Measurements from ENCODE around the gene KCNJ12. TPM values are rescaled to one million over a fixed set of nuclear protein-coding genes. Genes with fewer than 3 reads are reported as not detected.

KCNJ12 gene
- total RNA-seq, 4 donors from 2014 or later: 0.51 to 11.8 (median 5.3) TPM

DNA sequence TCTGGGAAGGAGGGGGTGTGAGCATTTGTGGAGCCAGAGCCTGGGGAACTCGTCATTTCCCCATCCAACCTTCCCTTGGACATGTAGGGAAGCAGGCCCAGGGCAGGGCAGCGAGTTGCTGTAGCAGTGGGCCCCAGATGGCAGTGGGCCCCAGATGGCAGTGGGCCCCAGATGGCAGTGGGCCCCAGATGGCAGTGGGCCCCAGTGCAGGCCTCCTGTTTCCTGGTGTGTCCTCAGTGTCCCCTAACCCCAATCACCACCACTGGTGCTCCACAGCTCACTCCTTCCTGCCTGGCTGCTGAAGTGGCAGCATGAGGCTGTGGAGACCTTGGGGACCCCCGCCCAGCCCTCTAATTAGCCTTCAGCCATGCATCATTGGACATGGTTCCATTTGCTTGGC lies 4.5 kb downstream of the KCNJ12 start:
- Histone ChIP-seq H3K27me3 (peaks cover 0 to 4% of the 10 kb centered on the region in 2 donors), H3K9me3 (no peaks in the 10 kb centered on the region), H3K4me3 (no peak overlapping the region), H3K36me3 (no peaks in the 10 kb centered on the region), H3K4me1 (peaks cover 0 to 20% of the 10 kb centered on the region in 2 donors), H3K27ac (no peak overlapping the region)
- DNase-seq: no peak
- no peak for TF ChIP-seq POLR2A (IDR thresholded peaks at IDR 0.05)
- intact Hi-C loops (cut with DNase I; ENCODE audit: low total_unique reads): no loop called here

DNA sequence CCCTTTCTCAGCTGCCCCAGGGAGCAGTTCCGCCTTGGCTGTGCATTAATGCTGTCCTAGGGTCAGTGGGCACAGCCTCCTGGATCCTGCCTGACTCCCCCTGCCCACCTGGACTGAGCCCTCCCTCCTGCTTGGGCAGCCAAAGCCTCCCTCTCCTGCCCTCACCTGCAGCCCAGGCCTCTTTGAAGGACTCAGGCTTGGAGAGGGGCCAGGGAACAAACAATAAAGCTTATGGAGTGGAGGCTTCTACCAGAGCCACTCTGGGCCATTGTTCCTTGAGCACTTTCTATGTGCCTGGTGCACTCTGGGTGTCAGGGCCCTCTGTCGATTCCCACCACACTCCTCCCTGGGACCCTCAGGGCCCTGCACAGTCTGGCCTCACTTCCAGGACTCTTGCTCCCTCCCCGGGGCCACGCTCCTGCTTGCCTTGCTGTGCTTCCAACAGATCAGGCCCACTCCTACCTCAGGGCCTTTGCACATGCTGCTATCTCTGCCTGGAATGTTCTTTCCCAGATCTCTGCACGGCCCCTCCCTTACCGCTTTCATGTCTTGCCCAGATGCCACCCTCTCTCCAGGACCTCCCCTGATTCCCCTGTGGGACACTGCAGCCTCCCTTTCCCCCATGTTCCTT lies 5.0 kb downstream of the KCNJ12 start:
- intact Hi-C loops (cut with DNase I; ENCODE audit: low total_unique reads): no loop called here
- no peaks in the 10 kb centered on the region for H3K9me3 ChIP-seq
- no peak for TF ChIP-seq POLR2A (IDR thresholded peaks at IDR 0.05)
- TF ChIP-seq CTCF (IDR thresholded peaks at IDR 0.05): no peak
- peaks cover 0 to 4% of the 10 kb centered on the region in 2 donors for H3K27me3 ChIP-seq
- no peaks in the 10 kb centered on the region for H3K36me3 ChIP-seq
- peaks cover 0 to 20% of the 10 kb centered on the region in 2 donors for H3K4me1 ChIP-seq
- no peak overlapping the region for H3K4me3 ChIP-seq
- DNase-seq: no peak
- no peak overlapping the region for H3K27ac ChIP-seq

DNA sequence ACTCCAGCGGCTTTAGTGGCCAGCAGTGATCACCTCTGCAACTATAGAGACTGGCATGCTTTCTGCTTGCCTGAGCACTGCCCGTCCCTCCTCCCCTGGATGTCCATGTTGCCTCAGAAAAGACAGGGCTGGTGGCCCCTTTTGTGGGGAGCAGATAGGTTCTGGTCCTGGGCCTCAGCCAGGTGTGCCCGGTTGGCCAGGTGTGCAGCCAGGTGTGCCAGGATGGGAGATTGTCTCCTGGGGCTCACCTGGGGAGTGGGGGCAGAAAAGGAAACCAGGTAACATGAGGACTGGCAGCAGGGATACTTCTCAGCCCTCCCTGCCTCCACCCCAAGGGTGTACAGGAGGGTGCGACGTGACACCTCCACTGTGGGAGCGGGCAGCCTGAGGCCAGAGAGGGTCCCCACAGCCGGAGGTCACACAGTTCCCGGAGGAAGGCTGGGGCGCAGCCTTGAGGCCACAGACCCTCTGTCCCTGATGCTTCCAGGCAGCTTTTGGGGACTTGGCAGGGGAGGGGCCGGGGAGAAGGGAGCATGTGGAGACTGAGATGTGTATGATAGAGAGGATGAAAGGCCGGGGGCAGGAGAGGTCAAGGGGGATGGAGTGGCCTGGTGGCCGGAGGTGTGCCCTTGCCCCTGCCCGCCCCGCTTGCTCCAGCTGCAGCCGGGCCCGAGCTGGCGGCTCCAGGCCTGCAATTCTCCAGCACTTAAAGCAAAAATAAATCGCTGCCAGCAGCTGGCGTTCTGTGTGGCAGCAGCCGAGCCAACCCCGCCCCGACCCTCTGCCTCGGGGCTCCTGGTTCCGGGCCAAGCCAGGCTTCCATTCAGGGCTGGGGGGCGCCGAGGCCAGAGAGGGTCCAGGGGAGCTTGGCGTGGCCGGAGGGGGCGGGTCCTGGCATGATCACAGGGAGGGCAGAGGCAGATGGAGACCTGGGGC lies 6.7 kb downstream of the KCNJ12 start:
- Histone ChIP-seq H3K27me3 (peaks cover 0 to 4% of the 10 kb centered on the region in 2 donors), H3K9me3 (no peaks in the 10 kb centered on the region), H3K4me3 (no peak overlapping the region), H3K27ac (no peak overlapping the region), H3K36me3 (no peaks in the 10 kb centered on the region), H3K4me1 (peaks cover 0 to 7% of the 10 kb centered on the region in 2 donors)
- TF ChIP-seq CTCF (IDR thresholded peaks at IDR 0.05) (no peak), POLR2A (IDR thresholded peaks at IDR 0.05) (no peak)
- intact Hi-C loops (cut with DNase I; ENCODE audit: low total_unique reads): no loop called here
- DNase-seq: no peak

DNA sequence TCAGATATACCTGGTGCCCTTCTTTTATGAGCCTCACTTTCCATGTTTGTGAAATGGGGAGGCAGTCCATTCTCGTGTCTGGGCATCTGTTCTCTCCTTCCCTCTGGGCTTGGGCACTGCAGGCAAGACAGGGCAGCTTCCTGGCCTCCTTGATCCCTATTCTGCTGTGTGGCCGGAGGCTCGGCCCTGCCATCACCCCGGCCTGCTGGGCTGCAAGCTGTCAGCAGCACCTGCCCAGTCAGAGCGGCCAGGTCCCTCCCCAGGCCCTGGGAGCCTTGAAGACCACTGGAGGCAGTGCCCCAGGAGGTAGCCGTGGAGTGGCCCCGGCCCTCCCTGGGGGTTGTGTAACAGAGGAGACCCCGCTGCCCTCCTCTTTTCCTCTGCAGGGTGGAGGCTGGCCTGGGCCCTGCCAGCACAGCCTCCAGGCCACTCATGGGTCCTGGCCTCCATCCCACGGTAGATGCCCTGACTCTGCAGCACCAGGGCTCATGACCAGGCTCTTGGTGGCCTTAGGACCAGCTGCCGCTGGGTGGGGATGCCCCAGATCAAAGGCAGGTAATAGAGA lies 9.2 kb downstream of the KCNJ12 start:
- TF ChIP-seq POLR2A (IDR thresholded peaks at IDR 0.05) (no peak), CTCF (IDR thresholded peaks at IDR 0.05) (no peak)
- no peaks in the 10 kb centered on the region for H3K27me3 ChIP-seq
- intact Hi-C loops (cut with DNase I; ENCODE audit: low total_unique reads): no loop called here
- H3K4me1 ChIP-seq: no peaks in the 10 kb centered on the region
- H3K27ac ChIP-seq: no peak overlapping the region
- DNase-seq: no peak
- no peaks in the 10 kb centered on the region for H3K36me3 ChIP-seq
- no peaks in the 10 kb centered on the region for H3K9me3 ChIP-seq
- H3K4me3 ChIP-seq: no peak overlapping the region

- no peak for TF ChIP-seq CTCF (IDR thresholded peaks at IDR 0.05)
- no peak for TF ChIP-seq POLR2A (IDR thresholded peaks at IDR 0.05)
- DNase-seq: no peak
- H3K36me3 ChIP-seq: no peaks in the 10 kb centered on the region
- H3K4me3 ChIP-seq: no peak overlapping the region
- H3K27ac ChIP-seq: no peak overlapping the region
- no peaks in the 10 kb centered on the region for H3K9me3 ChIP-seq
- H3K27me3 ChIP-seq: no peaks in the 10 kb centered on the region
- H3K4me1 ChIP-seq: no peaks in the 10 kb centered on the region
- intact Hi-C loops (cut with DNase I; ENCODE audit: low total_unique reads): no loop called here
Observed at GRCh38 chr17:21387616-21388015, 11.5 kb downstream of the KCNJ12 start.
